Measurements from ENCODE around the gene ENO2. TPM values are rescaled to one million over a fixed set of nuclear protein-coding genes. Genes with fewer than 3 reads are reported as not detected.

ENO2 gene
- total and polyA plus RNA-seq, 12 donors: 7.4 to 113 (median 35.1) TPM

DNA sequence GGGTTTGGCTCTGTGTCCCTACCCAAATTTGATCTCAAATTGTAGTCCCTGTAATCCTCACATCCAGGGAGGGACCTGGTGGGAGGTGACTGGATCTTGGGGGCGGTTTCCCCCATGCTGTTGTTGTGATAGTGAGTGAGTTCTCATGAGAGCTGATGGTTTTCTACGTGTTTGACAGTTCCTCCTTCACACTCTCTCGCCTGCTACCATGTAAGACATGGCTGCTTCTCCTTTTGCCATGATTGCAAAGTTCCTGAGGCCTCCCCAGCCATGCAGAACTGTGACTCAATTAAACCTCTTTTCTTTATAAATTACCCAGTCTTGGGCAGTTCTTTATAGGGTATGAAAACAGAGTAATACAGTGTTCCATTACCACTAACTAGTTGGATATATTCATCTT lies 20.1 kb upstream of the ENO2 start:
- H3K4me3 ChIP-seq: no peak overlapping the region
- H3K27ac ChIP-seq: no peak overlapping the region
- peaks cover 5 to 16% of the 10 kb centered on the region in 2 donors for H3K4me1 ChIP-seq (replicated peaks in 1 of 2)
- H3K9me3 ChIP-seq (replicated peaks in 1 of 3): no peaks in the 10 kb centered on the region
- TF ChIP-seq, protein P1, sequence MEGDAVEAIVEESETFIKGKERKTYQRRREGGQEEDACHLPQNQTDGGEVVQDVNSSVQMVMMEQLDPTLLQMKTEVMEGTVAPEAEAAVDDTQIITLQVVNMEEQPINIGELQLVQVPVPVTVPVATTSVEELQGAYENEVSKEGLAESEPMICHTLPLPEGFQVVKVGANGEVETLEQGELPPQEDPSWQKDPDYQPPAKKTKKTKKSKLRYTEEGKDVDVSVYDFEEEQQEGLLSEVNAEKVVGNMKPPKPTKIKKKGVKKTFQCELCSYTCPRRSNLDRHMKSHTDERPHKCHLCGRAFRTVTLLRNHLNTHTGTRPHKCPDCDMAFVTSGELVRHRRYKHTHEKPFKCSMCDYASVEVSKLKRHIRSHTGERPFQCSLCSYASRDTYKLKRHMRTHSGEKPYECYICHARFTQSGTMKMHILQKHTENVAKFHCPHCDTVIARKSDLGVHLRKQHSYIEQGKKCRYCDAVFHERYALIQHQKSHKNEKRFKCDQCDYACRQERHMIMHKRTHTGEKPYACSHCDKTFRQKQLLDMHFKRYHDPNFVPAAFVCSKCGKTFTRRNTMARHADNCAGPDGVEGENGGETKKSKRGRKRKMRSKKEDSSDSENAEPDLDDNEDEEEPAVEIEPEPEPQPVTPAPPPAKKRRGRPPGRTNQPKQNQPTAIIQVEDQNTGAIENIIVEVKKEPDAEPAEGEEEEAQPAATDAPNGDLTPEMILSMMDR (IDR thresholded peaks at IDR 0.05): no peak
- intact Hi-C loops (cut with DNase I): no loop called here
- no peak for DNase-seq
- no peaks in the 10 kb centered on the region for H3K36me3 ChIP-seq (replicated peaks in 1 of 2)
- 79 to 89% (median 85%) methylated on average over 3 of the region's 3 CpGs for WGBS, 4 donors
- H3K27me3 ChIP-seq: no peaks in the 10 kb centered on the region

DNA sequence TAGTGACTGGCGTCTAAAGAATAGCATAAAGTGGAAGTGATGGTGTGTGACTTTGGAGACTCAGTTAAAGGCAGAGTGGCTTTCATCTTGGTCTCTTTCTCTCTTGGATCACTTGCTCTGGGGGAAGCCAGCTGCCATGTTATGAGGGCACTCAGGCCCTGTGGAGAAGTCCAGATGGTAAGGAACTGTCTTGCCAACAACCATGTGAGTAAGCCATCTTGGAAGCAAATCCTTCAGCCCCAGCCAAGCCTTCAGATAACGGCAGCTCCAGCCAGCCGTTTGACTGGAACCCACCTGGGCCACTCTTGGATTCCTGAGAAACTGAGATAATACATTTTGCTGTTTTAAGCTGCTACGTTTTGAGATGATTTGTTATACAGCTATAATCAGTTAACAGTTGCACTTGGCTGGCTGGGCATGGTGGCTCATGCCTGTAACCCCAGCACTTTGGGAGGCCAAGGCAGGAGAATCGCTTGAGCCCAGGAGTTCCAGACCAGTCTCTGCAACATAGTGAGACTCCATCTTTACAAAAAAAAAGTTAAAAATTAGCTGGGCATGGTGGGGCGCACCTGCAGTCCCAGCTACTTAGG lies 17.4 kb upstream of the ENO2 start:
- H3K27me3 ChIP-seq: no peaks in the 10 kb centered on the region
- no peak for TF ChIP-seq POLR2A (IDR thresholded peaks at IDR 0.05)
- TF ChIP-seq, protein P1 (IDR thresholded peaks at IDR 0.05): no peak
- peaks cover 0 to 2% of the 10 kb centered on the region in 2 donors for H3K4me1 ChIP-seq (replicated peaks in 1 of 2)
- H3K4me3 ChIP-seq: no peak overlapping the region
- no peaks in the 10 kb centered on the region for H3K36me3 ChIP-seq (replicated peaks in 1 of 2)
- 78 to 88% (median 84%) methylated on average over 5 to 6 of the region's 6 CpGs for WGBS, 4 donors
- H3K9me3 ChIP-seq (replicated peaks in 1 of 3): no peaks in the 10 kb centered on the region
- no peak overlapping the region for H3K27ac ChIP-seq
- intact Hi-C loops (cut with DNase I): no loop called here
- DNase-seq: no peak

DNA sequence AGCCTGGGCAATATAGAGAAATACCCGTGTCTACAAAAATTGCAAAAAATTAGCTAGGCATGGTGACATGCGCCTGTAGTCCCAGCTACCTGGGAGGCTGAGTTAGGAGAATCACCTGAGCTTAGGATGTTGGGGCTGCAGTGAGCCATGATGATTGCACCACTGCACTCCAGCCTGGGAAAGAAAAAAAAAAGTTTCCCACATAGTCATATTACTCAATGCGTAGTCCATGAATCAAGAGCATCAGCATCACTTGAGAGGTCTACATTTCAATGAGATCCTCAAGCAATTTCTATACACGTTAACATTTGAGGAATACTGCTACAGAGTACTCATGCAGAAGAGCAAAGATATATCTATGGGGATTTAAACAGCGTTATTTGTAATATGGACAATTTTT lies 15.0 kb upstream of the ENO2 start:
- no peaks in the 10 kb centered on the region for H3K9me3 ChIP-seq (replicated peaks in 1 of 3)
- 75 to 89% (median 79%) methylated on average over 4 to 5 of the region's 5 CpGs for WGBS, 4 donors
- no peaks in the 10 kb centered on the region for H3K36me3 ChIP-seq (replicated peaks in 1 of 2)
- intact Hi-C loops (cut with DNase I): no loop called here
- H3K4me1 ChIP-seq (replicated peaks in 1 of 2): peaks cover 0 to 5% of the 10 kb centered on the region in 2 donors
- DNase-seq: no peak
- H3K27me3 ChIP-seq: no peaks in the 10 kb centered on the region
- no peak overlapping the region for H3K27ac ChIP-seq
- TF ChIP-seq POLR2A (IDR thresholded peaks at IDR 0.05): no peak
- TF ChIP-seq, protein P1 (IDR thresholded peaks at IDR 0.05): no peak
- no peak overlapping the region for H3K4me3 ChIP-seq

DNA sequence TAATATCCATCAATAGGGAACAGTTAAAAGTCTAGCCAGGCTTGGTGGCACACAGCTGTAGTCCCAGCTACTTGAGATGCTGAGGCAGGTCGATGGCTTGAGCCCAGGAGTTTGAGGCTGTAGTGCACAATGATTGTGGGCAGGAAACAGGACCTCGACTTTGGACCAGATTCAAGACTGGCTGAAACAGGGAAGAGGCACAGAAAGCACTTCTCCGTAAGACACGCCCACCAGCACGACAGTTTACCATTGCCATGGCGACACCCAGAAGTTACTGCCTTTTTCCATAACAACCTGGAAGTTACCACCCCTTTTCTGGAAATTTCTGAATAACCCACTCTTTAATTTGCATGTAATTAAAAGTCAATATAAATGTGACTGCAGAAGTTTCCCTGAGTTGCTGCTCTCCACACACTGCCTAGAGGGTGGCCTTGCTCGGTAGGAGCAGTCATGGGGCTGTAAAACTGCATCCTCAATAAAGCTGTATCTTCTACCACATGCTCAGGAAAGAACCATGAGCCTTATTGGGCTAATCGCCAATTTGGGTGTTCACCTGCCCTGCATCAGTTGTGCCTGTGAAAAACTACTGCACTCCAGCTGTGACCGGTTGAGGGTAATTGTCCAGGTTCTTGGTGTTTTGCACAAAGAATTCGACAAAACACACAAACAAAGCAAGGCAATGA lies 14.4 kb upstream of the ENO2 start:
- intact Hi-C loops (cut with DNase I): no loop called here
- H3K36me3 ChIP-seq (replicated peaks in 1 of 2): no peaks in the 10 kb centered on the region
- DNase-seq: peak in 6 of 7 donors; percentile 44 to 77 (median 64)
- H3K4me1 ChIP-seq (replicated peaks in 1 of 2): peaks cover 2 to 7% of the 10 kb centered on the region in 2 donors
- H3K4me3 ChIP-seq: no peak overlapping the region
- H3K27me3 ChIP-seq: no peaks in the 10 kb centered on the region
- H3K9me3 ChIP-seq (replicated peaks in 1 of 3): no peaks in the 10 kb centered on the region
- H3K27ac ChIP-seq: no peak overlapping the region
- TF ChIP-seq, protein P1 (IDR thresholded peaks at IDR 0.05): no peak
- no peak for TF ChIP-seq POLR2A (IDR thresholded peaks at IDR 0.05)
- WGBS, 4 donors: 55 to 69% (median 60%) methylated on average over 9 to 10 of the region's 10 CpGs
